NCI-H510A treated with DMSO at 0.1 percent for 48 hours (cell line): Measurements from ENCODE around the gene AP2A2.

ENCODE experiments used
- DNase-seq: peaks from one replicate; lab custom pipeline; 2025; lab: John Stamatoyannopoulos, UW

The AP2A2 gene

GRCh38 chr11:1042626-1043562 is 117.2 kb downstream of the AP2A2 start:
- DNase-seq = no peak

- DNase-seq = no peak
These were observed 118.0 kb downstream of the AP2A2 start for GRCh38 chr11:1043563-1044096.

GRCh38 chr11:1044160-1044559 is 118.5 kb downstream of the AP2A2 start:
- DNase-seq = no peak

DNA sequence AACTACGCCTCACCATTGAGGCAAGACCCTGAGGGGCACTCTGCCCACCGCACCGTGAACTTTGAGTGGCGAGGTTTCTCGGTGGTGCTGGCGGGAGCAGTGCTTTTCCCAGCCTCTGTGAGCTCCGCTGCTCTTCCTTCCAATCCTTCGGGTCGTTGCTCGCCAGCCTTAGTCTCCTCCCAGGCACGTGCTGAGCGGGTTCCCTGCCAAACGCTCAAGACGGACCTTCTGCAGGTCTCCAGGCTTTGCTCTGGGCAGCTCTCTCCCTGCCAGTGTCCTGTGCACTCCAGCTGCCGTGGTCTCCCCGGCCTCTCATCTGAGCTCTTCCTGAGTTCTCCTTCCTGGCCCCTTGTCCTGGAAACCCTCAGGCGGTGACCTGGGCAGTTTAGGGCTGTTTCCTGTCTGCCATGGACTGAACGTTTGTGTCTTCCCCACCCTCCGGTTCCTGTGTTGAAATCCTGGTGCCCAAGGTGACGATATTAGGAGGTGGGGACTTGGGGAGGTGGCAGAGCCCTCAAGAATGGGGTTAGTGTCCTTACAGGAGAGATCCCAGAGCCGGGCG is 122.0 kb downstream of the AP2A2 start:
- DNase-seq = no peak

GRCh38 chr11:1048375-1049070 is 122.9 kb downstream of the AP2A2 start:
- DNase-seq = no peak

DNA sequence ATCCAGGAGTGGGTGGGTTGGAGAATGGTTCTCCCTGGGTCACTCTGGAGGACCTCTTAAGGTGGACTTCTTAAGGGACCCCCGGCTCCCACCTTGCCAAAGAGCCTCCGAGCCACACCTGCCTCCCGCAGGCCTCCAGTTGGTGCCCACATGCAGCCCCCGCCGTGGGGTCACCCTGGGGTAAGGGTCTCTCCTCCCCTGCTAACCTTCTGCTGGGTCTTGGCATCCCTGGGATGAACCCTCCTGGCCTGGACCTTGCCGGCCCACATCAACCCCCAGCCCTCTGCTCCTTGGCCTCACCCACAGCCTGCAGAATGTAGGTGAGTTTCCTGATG is 123.4 kb downstream of the AP2A2 start:
- DNase-seq = no peak

GRCh38 chr11:1049431-1049891 is 123.8 kb downstream of the AP2A2 start:
- no peak for DNase-seq

DNA sequence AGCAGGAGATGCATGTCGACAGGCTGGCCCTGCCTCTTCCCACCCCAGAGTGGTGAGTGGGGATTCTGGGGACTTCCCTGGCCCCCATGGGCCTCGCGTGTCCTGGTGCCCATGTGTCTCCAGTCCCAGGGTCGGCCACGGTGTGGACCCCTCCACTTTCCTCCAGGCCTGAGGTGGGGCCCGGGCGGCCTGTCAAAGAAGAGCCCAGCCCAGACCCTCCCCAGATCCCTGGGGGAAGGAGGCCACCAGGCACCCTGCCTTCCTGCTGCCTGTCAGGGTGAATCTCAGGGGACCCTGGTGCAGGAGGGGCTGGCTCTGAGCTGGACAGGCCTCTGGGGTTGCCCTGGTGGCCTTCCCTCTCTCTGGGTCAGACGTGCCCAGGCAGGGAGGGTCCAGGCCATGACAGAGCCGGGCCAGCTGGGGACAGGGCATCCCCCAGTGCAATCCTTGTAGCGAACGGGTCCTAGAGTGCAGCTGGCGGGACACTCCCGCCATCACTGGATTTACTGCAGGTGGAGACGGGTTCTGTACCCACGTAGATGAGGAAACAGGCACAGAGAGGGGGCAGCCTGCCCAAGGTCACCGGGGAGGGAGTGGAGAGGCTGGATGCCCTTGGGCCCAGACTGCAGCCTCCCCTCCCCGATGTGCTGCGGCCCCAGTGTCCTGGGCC is 124.4 kb downstream of the AP2A2 start:
- DNase-seq = no peak

- DNase-seq = peak; percentile 54
These were observed 125.1 kb downstream of the AP2A2 start for GRCh38 chr11:1050581-1051355.

GRCh38 chr11:1051356-1052132 is 125.9 kb downstream of the AP2A2 start:
- DNase-seq = no peak

DNA sequence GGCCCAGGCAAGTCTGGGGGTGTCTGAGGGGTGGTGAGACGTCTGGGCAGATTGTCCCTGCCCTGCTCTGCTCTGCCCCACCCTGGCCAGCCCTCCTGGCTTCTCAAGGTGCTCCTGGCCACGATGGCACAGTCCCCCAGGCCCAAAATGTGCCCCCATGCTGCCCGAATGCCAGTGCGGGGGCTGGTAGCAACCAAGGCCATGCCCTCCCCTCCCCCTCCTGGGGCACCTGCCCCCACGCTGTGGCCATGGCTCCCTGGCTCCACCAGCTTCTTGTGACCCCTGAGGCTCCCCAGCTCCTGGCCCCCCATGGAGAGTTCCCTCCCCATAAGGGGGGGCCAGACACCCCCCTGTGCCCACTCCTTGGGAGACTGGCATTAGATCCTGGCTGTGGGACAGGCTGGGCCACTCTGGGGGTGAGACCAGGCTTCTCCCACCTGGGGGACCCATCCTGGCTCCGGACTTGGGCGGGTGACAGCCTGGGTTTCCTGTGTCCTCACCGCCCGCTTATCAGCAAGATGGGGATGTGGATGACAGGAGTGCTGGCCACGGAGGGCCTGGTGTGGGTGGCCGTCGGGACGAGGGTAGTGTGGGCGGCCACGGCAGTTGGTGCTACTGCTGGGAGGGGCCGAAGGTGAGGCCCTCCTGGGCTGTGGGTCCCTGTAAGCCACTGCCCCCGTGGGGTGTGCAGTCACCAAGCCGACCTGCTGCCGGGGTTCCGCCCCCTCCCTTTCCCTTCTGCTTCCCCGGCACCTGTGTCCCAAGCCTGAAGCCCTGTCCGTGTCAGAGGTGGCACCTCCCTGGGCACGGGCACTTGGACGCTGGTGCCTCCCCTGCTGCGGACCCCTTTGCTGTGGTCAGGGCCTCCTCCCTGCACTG is 126.7 kb downstream of the AP2A2 start:
- DNase-seq = no peak

DNA sequence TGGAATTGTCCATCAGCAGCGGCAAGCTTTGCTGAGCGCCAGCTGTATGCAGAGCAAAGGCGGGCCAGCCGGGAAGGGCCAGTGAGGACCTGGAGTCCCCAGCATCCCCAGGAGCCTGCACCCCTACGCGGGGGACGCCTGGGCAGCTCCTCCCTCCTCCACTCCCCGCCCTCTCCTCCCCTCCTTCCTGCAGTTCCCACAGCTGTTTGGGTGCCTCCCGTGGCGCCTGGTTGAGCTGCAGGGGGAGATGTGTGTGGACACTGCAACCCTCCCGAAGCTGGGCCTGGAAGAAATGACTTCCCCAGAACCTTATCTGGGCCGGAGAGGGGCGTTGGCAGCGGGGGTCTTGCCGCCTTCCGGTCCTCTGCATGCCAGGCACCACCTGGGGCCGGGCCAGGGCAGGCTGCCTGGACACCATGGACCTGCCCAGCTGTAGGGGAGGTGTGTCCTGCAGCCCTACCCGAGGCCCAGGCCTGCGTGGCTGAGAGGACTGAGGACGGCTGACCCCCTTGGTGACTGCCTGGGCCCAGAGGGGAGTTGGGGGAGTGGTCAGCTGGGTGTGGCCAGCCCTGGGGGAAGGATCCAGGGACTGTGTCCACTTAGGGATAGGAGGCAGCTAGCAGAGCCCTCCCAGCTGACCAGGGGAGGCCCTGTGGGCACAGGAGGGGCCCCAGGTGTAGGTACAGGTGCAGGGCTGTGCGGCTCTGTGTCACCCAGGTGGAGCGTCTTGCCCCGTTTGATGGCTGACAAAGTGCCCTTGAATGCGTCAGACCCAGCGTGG is 127.6 kb downstream of the AP2A2 start:
- no peak for DNase-seq

DNA sequence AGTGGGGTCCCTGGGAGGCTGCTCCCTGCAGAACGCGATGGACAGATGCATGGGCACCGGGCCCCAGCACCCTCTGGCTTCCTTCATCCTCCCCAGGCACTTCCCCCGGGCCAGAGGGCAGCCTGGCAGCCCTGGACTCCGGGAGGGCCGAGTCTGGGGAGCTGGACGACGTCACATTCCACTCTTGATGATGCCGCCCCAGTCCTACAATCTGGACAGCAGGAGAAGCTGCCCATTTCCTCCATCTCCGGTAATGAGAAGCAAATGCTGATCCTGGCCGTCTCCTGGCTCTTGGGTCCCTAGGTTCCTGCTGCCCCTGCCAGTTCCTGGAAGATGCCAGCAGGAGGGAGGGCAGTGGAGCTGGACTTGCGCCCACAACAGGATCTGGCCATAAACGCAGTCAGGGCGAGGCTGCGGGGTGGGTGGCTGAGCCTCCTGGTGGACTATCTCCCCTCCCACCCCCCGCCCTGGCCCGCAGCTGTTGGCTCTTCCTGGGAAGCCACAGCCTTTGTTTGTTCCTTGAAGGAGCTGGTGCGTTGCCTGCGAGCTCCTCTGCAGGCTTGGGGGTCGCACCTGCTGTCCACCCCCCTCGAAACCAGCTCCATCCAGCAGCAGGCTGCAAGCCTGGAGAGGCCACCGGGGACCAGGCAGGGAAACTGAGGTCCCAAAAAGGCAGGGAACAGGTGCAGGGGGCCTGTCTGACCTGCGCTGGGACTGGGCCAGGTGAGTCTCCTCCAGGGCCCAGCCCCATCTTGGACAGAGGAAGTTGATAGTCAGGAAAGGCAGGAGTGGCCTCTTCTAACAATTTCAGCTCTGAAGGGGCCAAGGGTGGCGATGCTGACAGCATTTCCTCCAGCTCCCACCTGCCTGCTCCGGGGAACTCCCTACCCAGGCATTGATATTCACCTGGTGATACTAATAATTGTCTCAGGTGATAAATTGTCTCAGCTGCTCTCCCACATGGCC is 128.8 kb downstream of the AP2A2 start:
- DNase-seq = no peak

DNA sequence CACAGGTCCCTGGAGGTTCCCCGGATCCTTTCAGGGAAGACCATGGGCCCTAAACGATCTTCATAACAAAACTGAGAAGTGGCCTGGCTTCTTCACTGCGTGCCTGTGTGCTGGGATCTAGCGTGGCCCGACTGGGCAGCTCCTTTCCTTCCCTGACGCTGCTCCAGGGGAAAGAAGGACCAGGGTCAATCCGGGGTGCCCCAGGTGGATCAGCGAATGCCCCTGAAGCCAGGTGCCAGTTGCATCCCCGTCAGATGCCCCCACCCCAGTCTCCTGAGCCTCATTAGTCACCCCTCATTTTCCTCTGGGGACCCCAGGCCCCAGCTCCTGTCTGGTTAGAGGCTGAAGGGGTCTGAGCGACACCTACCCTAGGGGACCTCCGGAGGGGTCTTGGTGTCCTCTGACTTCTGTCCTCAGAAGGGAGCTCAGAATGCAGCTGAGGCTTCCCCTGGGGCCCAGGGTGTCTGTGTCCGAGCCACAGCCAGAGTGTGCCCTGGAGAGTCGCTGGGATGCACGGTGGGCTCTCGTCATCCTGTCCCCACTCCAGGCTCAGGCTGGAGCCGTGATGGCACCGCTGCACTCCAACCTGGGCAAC is 129.5 kb downstream of the AP2A2 start:
- no peak for DNase-seq

- DNase-seq = no peak
These were observed 130.5 kb downstream of the AP2A2 start for GRCh38 chr11:1055990-1056771.

DNA sequence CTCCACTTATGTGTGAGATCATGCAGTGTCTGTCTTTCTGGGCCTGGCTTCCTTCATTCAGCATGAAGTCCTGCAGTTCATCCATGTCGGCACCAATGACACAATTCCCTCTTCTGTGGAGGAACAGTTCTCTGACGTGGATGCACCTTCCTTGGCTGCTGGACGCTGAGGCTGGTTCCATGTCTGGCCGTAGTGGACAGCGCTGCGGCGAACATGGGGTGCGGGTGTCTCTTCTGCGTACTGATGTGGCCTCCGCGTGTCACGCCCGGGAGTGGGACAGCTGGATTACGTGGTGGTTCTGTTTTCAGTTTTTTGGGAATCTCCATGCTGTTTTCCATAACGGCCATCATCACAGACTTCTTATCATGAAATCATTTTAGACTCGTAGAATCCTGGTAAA is 132.1 kb downstream of the AP2A2 start:
- DNase-seq = no peak
